Activated CD4-positive, alpha-beta T cell treated with anti-CD3 and anti-CD28 coated beads, Interleukin-2, amount 50 U/mL, for 1 hour (primary cell): ENCODE data around the gene EN2.

Source experiments
- DNase-seq: peaks from one replicate; pipeline ENCODE4 v3.0.0-alpha.2; 2020

The EN2 gene

GRCh38 chr7:155488483-155489127 lies 30.7 kb downstream of the EN2 start:
- no peak for DNase-seq

GRCh38 chr7:155489158-155489840 lies 31.4 kb downstream of the EN2 start:
- DNase-seq: no peak

GRCh38 chr7:155489862-155490696 lies 32.1 kb downstream of the EN2 start:
- DNase-seq: no peak

GRCh38 chr7:155490697-155491628 lies 33.0 kb downstream of the EN2 start:
- DNase-seq: no peak

- no peak for DNase-seq
These were observed 33.9 kb downstream of the EN2 start for GRCh38 chr7:155491812-155492211.

- DNase-seq: no peak
These were observed 36.0 kb downstream of the EN2 start for GRCh38 chr7:155493744-155494538.

- no peak for DNase-seq
These were observed 36.6 kb downstream of the EN2 start for GRCh38 chr7:155494551-155494950.

- DNase-seq: no peak
These were observed 37.7 kb downstream of the EN2 start for GRCh38 chr7:155495440-155496248.

- DNase-seq: no peak
These were observed 38.5 kb downstream of the EN2 start for GRCh38 chr7:155496267-155497005.

- DNase-seq: no peak
These were observed 39.4 kb downstream of the EN2 start for GRCh38 chr7:155497149-155497901.

- DNase-seq: no peak
These were observed 47.5 kb downstream of the EN2 start for GRCh38 chr7:155505422-155505793.

GRCh38 chr7:155506854-155507337 lies 49.0 kb downstream of the EN2 start:
- DNase-seq: no peak

GRCh38 chr7:155507576-155507975 lies 49.6 kb downstream of the EN2 start:
- no peak for DNase-seq

GRCh38 chr7:155508376-155509358 lies 50.7 kb downstream of the EN2 start:
- DNase-seq: no peak

GRCh38 chr7:155509359-155509724 lies 51.4 kb downstream of the EN2 start:
- DNase-seq: no peak

- no peak for DNase-seq
These were observed 52.0 kb downstream of the EN2 start for GRCh38 chr7:155509725-155510551.
